Stimulated activated CD4-positive, alpha-beta T cell treated with anti-CD3 and anti-CD28 coated beads, Interleukin-2, amount 100 ng/mL, for 4 hours (primary cell): ENCODE data around the gene MCTS1.
A peak's percentile ranks its signal among the peaks of the same experiment; 100 is the strongest.
"Not testable (repeated sequence)": the region's sequence is repeated elsewhere in the genome, so short reads cannot be mapped to it uniquely, and the experiment has no call there.

Experiments used
- DNase-seq: peaks from one replicate; pipeline ENCODE4 v3.0.0-alpha.2; 2020; ENCODE audit warnings: low read depth

Gene MCTS1

GRCh38 chrX:120629667-120630537 lies 26.0 kb downstream of the MCTS1 start, which contains the start of gene C1GALT1C1:
Gene C1GALT1C1 (minus strand): TSS chrX:120630054. CDS start chrX:120627166, 2,888 bp downstream.
- peak; percentile 85 for DNase-seq

DNA sequence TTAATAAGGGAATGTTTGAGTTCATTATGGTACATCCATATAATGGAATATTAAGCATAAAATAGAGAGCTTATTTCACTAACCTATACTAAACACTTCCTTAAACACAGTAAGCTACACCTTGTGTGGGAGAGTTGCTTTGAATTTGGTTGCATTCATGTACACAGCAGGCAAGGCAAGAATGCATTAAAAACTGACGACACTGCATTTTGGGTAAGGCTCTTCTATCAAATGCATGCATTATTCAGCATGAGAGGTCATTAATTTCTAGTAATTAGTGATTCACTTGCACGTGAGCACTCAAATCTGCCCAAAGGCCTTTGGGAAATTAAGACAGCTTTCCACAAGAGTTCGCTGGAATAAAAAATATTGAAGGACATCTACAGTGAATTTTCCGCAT lies 34.7 kb downstream of the MCTS1 start:
- no peak for DNase-seq

DNA sequence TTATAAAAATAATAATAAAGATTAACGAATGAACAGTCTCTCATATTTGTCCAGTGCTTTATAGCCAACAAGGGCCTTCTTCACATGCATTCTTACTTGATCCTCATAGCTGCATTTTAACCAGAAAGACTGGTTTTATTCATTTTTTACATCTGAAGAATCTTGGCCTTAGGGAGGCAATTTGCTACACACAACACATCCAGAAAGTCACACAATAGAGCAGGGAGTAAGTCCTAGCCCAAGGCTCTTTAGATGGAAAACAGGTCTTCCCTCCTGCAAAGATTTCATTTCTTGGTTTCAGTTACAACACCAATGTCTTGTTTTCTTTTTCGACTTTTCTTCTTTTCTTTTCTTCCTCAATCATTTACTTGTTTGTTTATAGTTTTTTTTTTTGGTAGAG lies 39.0 kb downstream of the MCTS1 start:
- no peak for DNase-seq

- DNase-seq: no peak
Measured at GRCh38 chrX:120647127-120647526, 43.2 kb downstream of the MCTS1 start.

DNA sequence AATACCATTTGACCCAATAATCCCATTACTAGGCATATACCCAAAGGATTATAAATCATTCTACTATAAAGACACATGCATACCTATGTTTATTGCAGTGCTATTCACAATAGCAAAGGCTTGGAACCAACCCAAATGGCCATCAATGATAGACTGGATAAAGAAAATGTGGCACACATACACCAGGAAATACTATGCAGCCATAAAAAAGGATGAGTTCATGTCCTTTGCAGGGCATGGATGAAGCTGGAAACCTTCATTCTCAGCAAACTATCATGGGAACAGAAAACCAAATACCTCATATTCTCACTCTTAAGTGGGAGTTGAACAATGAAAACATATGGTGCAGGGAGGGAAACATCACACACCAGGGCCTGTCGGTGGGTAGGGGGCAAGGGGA lies 48.4 kb downstream of the MCTS1 start:
- not testable (repeated sequence) for DNase-seq

- DNase-seq: no peak
Measured at GRCh38 chrX:120653000-120653399, 49.1 kb downstream of the MCTS1 start.

DNA sequence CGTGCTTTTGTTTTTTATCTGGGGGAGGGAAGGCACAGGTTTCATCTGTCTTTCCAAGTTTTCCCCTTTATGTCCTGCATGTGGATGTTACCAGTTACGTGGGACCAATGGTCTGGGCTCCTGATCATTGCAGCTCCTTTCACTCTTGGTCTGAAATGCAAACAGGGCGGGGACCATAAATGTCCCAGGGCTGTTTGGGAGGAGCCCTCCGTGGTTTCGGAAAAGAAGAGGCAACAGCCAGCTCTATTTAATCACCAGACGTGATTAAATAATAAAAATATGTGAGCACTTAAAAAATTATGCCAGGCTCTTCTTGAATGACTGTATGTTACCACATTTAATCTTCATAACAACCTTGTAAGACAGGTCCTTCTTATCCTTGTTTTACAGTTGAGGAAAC lies 56.7 kb downstream of the MCTS1 start:
- no peak for DNase-seq
